Measurements from ENCODE around the gene AHCYL2. TPM values are rescaled to one million over a fixed set of nuclear protein-coding genes. Genes with fewer than 3 reads are reported as not detected.
A peak's percentile ranks its signal among the peaks of the same experiment; 100 is the strongest.

Gene AHCYL2
- total RNA-seq, 2 donors from 2014 or later = 262 to 397 TPM

DNA sequence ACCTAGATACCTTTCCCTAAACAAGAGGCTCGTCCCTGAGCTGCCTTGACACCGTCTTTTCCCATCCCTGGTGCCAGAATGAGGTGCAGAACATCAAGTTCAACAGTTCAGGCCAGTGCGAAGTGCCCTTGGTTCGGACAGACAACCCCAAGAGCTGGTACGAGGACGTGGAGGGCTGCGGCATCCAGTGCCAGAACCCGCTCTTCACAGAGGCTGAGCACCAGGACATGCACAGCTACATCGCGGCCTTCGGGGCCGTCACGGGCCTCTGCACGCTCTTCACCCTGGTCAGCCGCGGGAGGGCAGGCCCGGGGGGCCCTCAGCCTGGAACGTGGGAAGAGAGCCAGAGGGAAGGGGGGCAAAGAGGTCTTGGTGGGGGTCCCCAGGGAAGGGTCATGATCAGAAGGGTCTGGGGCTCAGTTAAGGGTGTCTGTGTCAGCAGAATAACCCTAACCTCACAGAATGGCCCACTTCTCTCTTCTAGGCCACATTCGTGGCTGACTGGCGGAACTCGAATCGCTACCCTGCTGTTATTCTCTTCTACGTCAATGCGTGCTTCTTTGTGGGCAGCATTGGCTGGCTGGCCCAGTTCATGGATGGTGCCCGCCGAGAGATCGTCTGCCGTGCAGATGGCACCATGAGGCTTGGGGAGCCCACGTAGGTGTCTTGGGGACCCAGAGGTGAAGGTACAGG lies 19.6 kb upstream of the AHCYL2 start:
- H3K4me1 ChIP-seq = no peaks in the 10 kb centered on the region
- no peak overlapping the region for H3K9ac ChIP-seq (ENCODE audit: low read depth in 2 of 2, low read length in 2 of 2)
- DNase-seq = no peak
- intact Hi-C loops (cut with DNase I) = no loop called here
- no peaks in the 10 kb centered on the region for H3K27me3 ChIP-seq
- TF ChIP-seq, protein P1, sequence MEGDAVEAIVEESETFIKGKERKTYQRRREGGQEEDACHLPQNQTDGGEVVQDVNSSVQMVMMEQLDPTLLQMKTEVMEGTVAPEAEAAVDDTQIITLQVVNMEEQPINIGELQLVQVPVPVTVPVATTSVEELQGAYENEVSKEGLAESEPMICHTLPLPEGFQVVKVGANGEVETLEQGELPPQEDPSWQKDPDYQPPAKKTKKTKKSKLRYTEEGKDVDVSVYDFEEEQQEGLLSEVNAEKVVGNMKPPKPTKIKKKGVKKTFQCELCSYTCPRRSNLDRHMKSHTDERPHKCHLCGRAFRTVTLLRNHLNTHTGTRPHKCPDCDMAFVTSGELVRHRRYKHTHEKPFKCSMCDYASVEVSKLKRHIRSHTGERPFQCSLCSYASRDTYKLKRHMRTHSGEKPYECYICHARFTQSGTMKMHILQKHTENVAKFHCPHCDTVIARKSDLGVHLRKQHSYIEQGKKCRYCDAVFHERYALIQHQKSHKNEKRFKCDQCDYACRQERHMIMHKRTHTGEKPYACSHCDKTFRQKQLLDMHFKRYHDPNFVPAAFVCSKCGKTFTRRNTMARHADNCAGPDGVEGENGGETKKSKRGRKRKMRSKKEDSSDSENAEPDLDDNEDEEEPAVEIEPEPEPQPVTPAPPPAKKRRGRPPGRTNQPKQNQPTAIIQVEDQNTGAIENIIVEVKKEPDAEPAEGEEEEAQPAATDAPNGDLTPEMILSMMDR (IDR thresholded peaks at IDR 0.05) = no peak
- H3K27ac ChIP-seq = no peak overlapping the region
- H3K4me3 ChIP-seq = no peak overlapping the region
- no peaks in the 10 kb centered on the region for H3K36me3 ChIP-seq
- no peaks in the 10 kb centered on the region for H3K9me3 ChIP-seq

DNA sequence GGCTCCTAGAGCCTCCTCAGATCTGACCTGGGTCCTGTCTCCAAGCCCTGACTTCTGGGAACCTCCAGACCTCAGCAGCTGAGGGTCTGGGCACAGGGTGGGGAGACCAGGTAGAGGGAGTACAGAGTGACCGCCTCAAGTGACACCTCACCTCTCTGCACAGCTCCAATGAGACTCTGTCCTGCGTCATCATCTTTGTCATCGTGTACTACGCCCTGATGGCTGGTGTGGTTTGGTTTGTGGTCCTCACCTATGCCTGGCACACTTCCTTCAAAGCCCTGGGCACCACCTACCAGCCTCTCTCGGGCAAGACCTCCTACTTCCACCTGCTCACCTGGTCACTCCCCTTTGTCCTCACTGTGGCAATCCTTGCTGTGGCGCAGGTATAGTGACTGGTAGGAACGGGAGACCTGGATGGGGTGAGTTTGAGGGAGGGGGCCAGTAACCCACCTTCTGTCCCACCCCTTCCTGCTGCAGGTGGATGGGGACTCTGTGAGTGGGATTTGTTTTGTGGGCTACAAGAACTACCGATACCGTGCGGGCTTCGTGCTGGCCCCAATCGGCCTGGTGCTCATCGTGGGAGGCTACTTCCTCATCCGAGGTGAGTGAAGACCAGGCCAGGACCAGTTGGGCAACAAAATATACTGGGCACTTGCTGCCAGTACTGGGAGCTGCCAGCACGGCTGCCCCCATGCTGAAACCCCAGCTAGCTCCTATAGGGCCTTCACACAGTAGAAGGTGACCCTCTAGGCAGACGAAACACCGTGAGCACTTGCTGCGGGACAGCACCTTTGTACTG lies 18.6 kb upstream of the AHCYL2 start:
- Histone ChIP-seq H3K36me3 (no peaks in the 10 kb centered on the region), H3K9me3 (no peaks in the 10 kb centered on the region), H3K27me3 (no peaks in the 10 kb centered on the region), H3K27ac (no peak overlapping the region), H3K4me3 (no peak overlapping the region), H3K4me1 (no peaks in the 10 kb centered on the region), H3K9ac (ENCODE audit: low read depth in 2 of 2, low read length in 2 of 2) (no peak overlapping the region)
- TF ChIP-seq, protein P1 (IDR thresholded peaks at IDR 0.05) = no peak
- intact Hi-C loops (cut with DNase I) = no loop called here
- DNase-seq = no peak

DNA sequence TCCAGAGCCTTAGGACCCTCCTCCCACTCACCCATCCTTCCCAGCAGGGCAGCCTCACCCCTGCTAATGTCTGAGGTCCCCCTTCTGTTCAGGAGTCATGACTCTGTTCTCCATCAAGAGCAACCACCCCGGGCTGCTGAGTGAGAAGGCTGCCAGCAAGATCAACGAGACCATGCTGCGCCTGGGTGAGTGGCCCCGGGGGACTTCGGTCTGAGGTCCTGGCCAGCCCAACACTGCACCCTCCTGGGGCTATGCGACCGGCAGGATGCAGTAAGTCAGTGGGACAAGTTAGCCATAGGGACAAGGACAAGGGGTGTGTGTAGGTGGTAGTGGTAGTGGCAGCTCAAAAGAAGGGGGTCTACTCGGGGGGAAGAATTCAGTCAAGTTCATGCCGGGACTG lies 16.2 kb upstream of the AHCYL2 start:
- no peaks in the 10 kb centered on the region for H3K27me3 ChIP-seq
- no peaks in the 10 kb centered on the region for H3K9me3 ChIP-seq
- no peaks in the 10 kb centered on the region for H3K4me1 ChIP-seq
- H3K4me3 ChIP-seq = no peak overlapping the region
- TF ChIP-seq, protein P1 (IDR thresholded peaks at IDR 0.05) = no peak
- no peak overlapping the region for H3K27ac ChIP-seq
- no peak overlapping the region for H3K9ac ChIP-seq (ENCODE audit: low read depth in 2 of 2, low read length in 2 of 2)
- no peaks in the 10 kb centered on the region for H3K36me3 ChIP-seq
- no peak for DNase-seq
- intact Hi-C loops (cut with DNase I) = no loop called here

DNA sequence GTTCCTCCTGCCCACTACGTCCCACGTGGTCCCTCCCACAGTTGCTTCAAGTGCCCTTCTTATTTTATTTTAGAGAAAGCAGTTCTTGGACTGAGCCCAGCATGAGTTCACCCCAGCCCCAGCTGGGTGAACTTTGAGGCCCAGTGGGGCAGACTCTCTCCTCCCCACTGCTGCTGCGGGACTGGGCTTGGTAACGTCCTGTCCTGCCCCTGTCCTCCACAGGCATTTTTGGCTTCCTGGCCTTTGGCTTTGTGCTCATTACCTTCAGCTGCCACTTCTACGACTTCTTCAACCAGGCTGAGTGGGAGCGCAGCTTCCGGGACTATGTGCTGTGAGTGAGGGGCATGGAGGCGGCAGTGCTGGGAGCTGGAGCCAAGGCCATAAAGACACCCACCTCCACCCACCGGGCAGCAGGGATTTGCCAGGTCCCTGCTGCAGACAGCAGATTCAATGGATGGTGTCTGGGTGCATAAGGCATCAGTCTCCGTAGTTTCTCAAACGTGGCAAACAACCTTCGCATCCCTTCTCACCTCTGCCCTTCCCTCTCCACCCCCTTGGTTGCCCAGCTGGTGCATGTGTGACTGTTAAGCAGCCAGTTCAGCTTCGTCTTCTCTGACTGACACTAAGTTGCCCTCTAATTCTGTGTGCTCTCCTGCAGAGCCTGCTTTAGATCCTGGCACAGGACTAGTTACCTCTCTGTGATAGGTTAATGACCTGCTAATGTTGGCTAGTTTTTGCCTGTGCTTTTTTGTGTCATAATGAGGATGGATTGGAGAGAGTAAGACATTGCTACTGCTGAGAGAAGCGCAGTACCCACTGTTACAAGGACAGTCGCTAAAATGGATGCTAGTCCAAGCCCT lies 15.5 kb upstream of the AHCYL2 start:
- Histone ChIP-seq H3K9me3 (no peaks in the 10 kb centered on the region), H3K4me1 (no peaks in the 10 kb centered on the region), H3K27me3 (no peaks in the 10 kb centered on the region), H3K4me3 (no peak overlapping the region), H3K27ac (no peak overlapping the region), H3K9ac (ENCODE audit: low read depth in 2 of 2, low read length in 2 of 2) (no peak overlapping the region), H3K36me3 (no peaks in the 10 kb centered on the region)
- TF ChIP-seq, protein P1 (IDR thresholded peaks at IDR 0.05) = no peak
- DNase-seq = no peak
- intact Hi-C loops (cut with DNase I) = no loop called here

DNA sequence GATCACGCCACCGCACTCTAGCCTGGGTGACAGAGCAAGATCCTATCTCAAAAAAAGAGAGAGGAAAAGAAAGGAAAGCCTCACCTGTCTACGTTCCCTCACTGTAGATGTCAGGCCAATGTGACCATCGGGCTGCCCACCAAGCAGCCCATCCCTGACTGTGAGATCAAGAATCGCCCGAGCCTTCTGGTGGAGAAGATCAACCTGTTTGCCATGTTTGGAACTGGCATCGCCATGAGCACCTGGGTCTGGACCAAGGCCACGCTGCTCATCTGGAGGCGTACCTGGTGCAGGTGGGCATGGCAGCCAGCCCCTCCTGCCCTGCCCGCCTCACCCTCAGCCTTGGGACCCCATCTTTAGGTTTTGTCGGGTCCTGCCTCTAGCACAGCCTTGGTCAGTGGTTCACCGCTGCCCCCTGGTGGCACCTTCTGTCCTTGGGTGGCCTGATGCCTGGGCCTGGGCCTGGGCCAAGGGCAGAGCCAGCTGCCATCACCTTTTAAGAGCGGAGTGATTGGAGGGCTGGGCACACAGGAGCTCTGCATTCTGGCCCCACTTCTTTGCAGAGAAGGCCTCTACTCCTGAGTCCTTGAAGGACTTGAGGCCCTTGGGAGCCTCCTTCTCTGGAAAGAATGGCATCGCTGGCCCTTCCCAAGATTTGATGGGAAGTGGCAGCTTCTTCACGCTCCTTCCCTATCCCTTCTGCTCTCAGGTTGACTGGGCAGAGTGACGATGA lies 14.4 kb upstream of the AHCYL2 start:
- no peaks in the 10 kb centered on the region for H3K36me3 ChIP-seq
- TF ChIP-seq, protein P1 (IDR thresholded peaks at IDR 0.05) = peak; percentile 78
- intact Hi-C loops (cut with DNase I) = loop anchor here (2.0 to 10.0 kb wide), 2 partner anchors 46 to 424 kb away; no protein-coding TSS in a partner anchor
- H3K27me3 ChIP-seq = no peaks in the 10 kb centered on the region
- H3K27ac ChIP-seq = no peak overlapping the region
- no peak overlapping the region for H3K9ac ChIP-seq (ENCODE audit: low read depth in 2 of 2, low read length in 2 of 2)
- peak; percentile 81 for DNase-seq
- no peaks in the 10 kb centered on the region for H3K9me3 ChIP-seq
- H3K4me1 ChIP-seq = no peaks in the 10 kb centered on the region
- no peak overlapping the region for H3K4me3 ChIP-seq

Data from colonic mucosa (tissue), 4 donors.